GM12874 (cell line): ENCODE data around the gene GRAMD1B.

Experiments used
- TF ChIP-seq, protein P1 (sequence below): IDR thresholded peaks from 2 replicates; pipeline ENCODE4 v1.5.1; 2011; ENCODE audit warnings: low read depth, mild to moderate bottlenecking, control low read depth, low read length, moderate library complexity; ENCODE audit not compliant: insufficient read depth

Gene GRAMD1B

DNA sequence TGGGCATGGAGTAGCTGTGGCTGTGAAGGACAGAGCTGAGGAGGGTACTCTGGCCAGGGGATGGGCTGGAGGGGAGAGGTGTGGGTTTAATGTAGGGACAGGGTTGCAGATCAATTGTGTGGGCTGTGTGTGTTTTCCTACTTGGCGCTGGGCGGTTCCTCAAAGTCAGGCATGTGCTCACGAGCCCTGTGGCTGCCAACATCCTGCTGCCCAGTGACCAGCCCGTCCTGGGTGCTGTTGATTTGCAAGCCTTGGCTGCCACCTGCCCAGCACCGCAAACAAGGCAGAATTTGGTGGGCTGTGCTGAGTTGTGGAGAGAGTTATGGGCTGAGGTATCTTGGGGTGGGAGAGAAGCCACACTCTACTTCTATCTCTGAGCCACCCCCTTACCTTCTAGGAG, 155.1 kb downstream of the GRAMD1B start:
- TF ChIP-seq, protein P1, sequence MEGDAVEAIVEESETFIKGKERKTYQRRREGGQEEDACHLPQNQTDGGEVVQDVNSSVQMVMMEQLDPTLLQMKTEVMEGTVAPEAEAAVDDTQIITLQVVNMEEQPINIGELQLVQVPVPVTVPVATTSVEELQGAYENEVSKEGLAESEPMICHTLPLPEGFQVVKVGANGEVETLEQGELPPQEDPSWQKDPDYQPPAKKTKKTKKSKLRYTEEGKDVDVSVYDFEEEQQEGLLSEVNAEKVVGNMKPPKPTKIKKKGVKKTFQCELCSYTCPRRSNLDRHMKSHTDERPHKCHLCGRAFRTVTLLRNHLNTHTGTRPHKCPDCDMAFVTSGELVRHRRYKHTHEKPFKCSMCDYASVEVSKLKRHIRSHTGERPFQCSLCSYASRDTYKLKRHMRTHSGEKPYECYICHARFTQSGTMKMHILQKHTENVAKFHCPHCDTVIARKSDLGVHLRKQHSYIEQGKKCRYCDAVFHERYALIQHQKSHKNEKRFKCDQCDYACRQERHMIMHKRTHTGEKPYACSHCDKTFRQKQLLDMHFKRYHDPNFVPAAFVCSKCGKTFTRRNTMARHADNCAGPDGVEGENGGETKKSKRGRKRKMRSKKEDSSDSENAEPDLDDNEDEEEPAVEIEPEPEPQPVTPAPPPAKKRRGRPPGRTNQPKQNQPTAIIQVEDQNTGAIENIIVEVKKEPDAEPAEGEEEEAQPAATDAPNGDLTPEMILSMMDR = no peak

DNA sequence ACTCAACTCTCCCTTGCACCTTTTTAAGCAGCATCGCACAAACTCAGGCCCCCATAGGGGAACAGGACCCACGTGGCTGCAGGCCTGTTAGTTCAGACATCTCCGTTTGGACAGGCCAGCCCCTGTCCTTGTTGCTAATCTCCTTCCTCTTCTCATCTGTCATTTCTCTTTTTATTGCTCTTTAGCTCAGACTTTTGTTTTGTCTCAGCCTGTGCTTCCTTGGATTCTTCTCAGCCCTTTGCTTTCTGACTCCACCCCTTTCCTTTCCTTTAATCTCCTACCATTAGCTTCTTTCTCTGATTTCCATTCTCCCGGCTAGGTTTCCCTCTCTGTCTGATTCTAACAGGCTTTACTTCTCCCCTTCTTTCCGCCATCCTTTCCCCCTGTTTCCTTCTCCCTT, 155.6 kb downstream of the GRAMD1B start:
- TF ChIP-seq, protein P1 = no peak

DNA sequence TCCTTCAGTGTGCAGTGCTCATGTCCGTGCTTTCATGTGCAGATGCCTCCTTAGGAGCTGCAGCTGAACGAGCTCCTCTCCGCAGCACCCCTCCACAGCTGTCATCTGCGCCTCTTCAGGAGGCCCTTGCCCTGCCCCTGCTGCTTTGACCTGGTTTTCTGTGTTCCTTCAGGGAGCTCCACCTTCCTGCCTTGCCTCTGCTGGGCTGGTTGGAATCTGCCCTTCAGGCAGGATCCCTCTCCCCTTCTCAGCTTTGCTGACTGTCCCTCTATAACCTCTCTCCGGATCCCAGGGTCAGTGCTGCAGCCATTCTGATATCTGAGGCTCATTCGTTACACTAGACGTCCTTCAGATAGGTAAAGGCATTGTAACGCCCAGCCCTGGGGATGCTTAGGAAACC, 156.5 kb downstream of the GRAMD1B start:
- TF ChIP-seq, protein P1 = no peak

DNA sequence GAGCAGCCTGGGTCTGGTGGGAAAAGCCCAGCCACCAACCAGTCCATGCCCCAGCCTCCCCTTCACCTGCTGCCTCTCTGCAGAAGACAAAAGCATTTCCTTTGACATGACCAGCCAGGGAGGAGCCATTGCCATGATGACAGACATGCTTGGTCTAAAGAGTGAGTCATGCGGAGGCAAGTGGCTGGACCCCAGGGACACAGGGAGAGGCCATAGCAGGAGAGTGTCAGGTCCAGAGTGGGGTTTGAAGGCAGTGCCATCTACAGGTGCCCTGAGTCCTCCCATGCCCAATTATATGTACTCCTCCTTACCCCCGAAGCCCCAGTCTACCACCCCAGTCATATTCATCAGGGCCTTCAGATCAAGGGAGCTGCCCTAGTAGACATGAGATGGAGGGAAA, 157.0 kb downstream of the GRAMD1B start:
- TF ChIP-seq, protein P1 = no peak

DNA sequence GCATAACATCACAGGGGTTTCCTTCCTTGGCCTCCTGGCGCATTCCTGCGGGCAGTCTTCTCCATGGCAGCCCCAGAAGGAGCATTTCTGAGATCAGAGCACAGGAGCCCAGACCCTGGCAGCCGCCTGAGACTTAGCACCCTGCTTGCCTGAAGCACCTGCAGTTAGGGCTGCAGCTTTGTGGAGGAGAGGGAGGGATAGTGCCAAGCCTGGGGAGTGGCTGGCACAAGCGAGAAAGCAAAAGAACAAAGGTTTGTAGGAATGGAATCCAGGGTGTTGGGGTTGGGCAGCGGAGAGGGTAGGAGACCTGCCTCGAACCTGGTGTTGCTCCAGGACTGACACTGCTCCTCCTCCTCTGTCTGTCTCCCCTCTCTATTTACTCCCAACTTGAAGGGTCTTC, 157.5 kb downstream of the GRAMD1B start:
- TF ChIP-seq, protein P1 = no peak

DNA sequence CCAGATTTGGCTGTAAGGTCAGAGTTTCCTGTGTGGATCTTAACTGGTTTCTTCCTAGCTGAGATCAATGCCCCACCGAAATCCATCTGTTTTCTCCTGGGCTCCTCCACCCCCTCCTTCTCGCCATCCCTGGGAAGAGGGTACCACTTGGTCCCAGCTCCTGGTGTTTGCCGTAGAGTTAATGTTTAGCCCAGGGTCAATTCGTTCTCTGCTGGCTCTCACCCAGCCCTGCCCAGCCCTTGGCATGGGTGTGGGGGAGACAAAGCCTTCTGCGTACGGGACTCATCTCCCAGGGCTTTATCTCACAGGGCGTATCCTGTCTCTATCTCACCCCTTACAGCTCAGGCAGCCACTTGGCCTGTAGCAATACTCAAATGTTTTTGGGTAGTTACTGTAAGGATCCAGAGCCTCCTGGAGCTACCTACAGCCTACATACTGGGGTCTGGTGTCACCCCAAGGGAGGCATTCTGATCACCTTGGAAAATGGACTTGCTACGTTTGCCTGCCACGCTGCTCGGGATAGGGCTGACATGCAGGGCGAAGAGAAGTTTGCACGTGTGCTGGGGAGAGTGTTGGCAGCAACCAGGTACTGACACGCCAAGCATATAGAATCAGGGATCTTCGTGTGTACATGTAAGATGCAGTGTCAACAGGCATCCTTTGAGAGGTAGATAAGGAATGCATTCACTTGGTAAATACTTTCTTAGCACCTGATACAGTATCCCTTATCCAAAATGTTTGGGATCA, 158.2 kb downstream of the GRAMD1B start:
- TF ChIP-seq, protein P1 = no peak

DNA sequence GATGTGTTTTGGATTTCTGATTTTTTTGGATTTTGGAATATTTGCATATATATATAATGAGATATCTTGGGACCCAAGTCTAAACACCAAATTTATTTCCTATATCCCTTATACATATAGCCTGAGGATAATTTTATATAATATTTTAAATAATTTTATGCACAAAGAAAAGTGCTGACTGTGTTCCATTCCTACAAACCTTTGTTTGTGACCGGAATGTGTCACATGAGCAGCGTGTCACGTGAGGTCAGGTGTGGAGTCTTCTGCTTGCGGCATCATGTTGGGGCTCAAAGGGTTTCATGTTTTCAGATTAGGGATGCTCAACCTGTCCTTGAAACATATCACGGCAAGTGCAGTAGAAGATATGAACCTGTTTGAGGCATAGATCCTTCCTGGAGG, 158.8 kb downstream of the GRAMD1B start:
- TF ChIP-seq, protein P1 = no peak
